K562 (cell line): ENCODE results near the gene SLC2A8. TPM values are rescaled to one million over a fixed set of nuclear protein-coding genes. Genes with fewer than 3 reads are reported as not detected.

Source experiments
- ATAC-seq: fragments of 200-7000 bp; cut with Tn5 transposase; 3 replicates; pipeline ENCODE4 v1.9.1; 2020; ENCODE audit warnings: moderate library complexity
- BruUV-seq: library from RNA; stranded (reverse); fragments of 400-500 nt; replicated peaks from 2 replicates; lab custom pipeline; 2021; lab: Mats Ljungman, UMichigan
- CTCF ChIA-PET: fragments of 300-600 bp; formaldehyde crosslinking; extraction: SDS; loops from one replicate; lab custom pipeline; 2021; ENCODE audit warnings: low intra/inter-chr PET ratio; lab: Yijun Ruan, JAX
- POLR2A ChIA-PET: fragments of 300-600, 350-650 bp; sonication (Branson Sonifier 250); formaldehyde crosslinking; extraction: SDS; loops from one replicate; lab custom pipeline; 2021; ENCODE audit warnings: antibody characterized with exemption, inconsistent platforms; lab: Yijun Ruan, JAX
- DNase-seq, 4 experiments: peaks; one replicate each; pipeline versions ENCODE4 v3.0.0 to v3.0.0-alpha.2; 2011 to 2018; ENCODE audit warnings: low spot score in 3 of 4, mixed read lengths in 3 of 4; ENCODE audit errors: extremely low read depth in 1 of 4
- FAIRE-seq: peaks from 2 replicates; lab custom pipeline; 2011; peaks lifted over from hg19 to GRCh38; lab: Jason Lieb, UNC
- H2AFZ ChIP-seq: 2 replicates; pipeline ENCODE4 v1.6.0; 2011; ENCODE audit warnings: low read depth, low read length, control low read depth, inconsistent platforms
- H3K27ac ChIP-seq: fragments of 200-600 bp; 3 replicates; pipeline ENCODE4 v1.8.0; 2011; ENCODE audit warnings: low read depth, mild to moderate bottlenecking, control low read depth, inconsistent platforms, low read length, moderate library complexity, mixed read lengths; ENCODE audit errors: extremely low read depth
- H3K27me3 ChIP-seq, 2 experiments: fragments of 300-600 bp in 1 of 2; 2 replicates in 1 of 2; 3 replicates in 1 of 2; pipeline versions ENCODE4 v1.6.0 to v1.8.0; 2011; ENCODE audit warnings: inconsistent platforms in 2 of 2, low read length in 2 of 2, mild to moderate bottlenecking in 1 of 2, mixed read lengths in 1 of 2, moderate library complexity in 1 of 2; ENCODE audit not compliant: control insufficient read depth in 2 of 2, insufficient read depth in 2 of 2
- H3K36me3 ChIP-seq: fragments of 300-600 bp; 3 replicates; pipeline ENCODE4 v1.8.0; 2011; ENCODE audit warnings: mild to moderate bottlenecking, low read length, inconsistent platforms; ENCODE audit not compliant: control insufficient read depth, insufficient read depth
- H3K4me1 ChIP-seq, 2 experiments: fragments of 200-600 bp in 1 of 2; replicated peaks in 1 of 2; 2 replicates in 1 of 2; 3 replicates in 1 of 2; pipeline versions ENCODE4 v1.5.1 to v1.8.0; 2011; ENCODE audit warnings: inconsistent platforms in 2 of 2, low read length in 2 of 2, mild to moderate bottlenecking in 1 of 2, mixed read lengths in 1 of 2, moderate library complexity in 1 of 2; ENCODE audit not compliant: control insufficient read depth in 2 of 2, insufficient read depth in 2 of 2
- H3K4me2 ChIP-seq: 2 replicates; pipeline ENCODE4 v1.6.1; 2011; ENCODE audit warnings: low read length, control low read depth, inconsistent platforms, mixed read lengths; ENCODE audit not compliant: insufficient read depth
- H3K4me3 ChIP-seq: fragments of 200-600 bp; sonication (generic), shearing (Covaris generic); 2 replicates; pipeline ENCODE4 v1.5.1; 2016; ENCODE audit warnings: control low read depth, inconsistent platforms
- H3K79me2 ChIP-seq: fragments of 200-600 bp; 3 replicates; pipeline ENCODE4 v1.8.0; 2011; ENCODE audit warnings: low read length, inconsistent platforms; ENCODE audit not compliant: control insufficient read depth, insufficient read depth
- H3K9ac ChIP-seq, 2 experiments: 2 replicates each; pipeline versions ENCODE4 v1.6.0 to v1.6.1; 2011; ENCODE audit warnings: low read depth in 2 of 2, low read length in 2 of 2, control low read depth in 1 of 2, inconsistent platforms in 1 of 2, mild to moderate bottlenecking in 1 of 2, mixed read lengths in 1 of 2; ENCODE audit not compliant: insufficient read depth in 1 of 2
- H3K9me1 ChIP-seq: one replicate; pipeline ENCODE4 v1.6.0; 2011; ENCODE audit warnings: inconsistent platforms, mild to moderate bottlenecking, low read length, moderate library complexity; ENCODE audit not compliant: control insufficient read depth, insufficient read depth
- H3K9me3 ChIP-seq: replicated peaks from 2 replicates; pipeline ENCODE4 v1.5.1; 2011; ENCODE audit warnings: low read depth, low read length, inconsistent platforms; ENCODE audit not compliant: control insufficient read depth, insufficient read depth
- H4K20me1 ChIP-seq: replicated peaks from 2 replicates; pipeline ENCODE4 v1.6.1; 2011; ENCODE audit warnings: low read length, inconsistent platforms, mixed read lengths; ENCODE audit not compliant: control insufficient read depth, insufficient read depth
- CTCF ChIP-seq, 3 experiments: IDR thresholded peaks in 2 of 3; conservative IDR thresholded peaks in 1 of 3; 2 replicates each; pipeline ENCODE4 v1.5.1; 2011 to 2012; ENCODE audit warnings: low read length in 3 of 3, mild to moderate bottlenecking in 3 of 3, control low read depth in 2 of 3, improper control_type of control experiment in 1 of 3, inconsistent platforms in 1 of 3, low read depth in 1 of 3, mixed read lengths in 1 of 3, moderate library complexity in 1 of 3; ENCODE audit not compliant: insufficient read depth in 2 of 3
- ETS2 ChIP-seq: IDR thresholded peaks from 2 replicates; pipeline ENCODE4 v1.6.1; 2016; ENCODE audit warnings: borderline replicate concordance, missing genetic modification characterization, mild to moderate bottlenecking, moderate library complexity, missing compliant biosample characterization; ENCODE audit not compliant: poor library complexity, severe bottlenecking
- FOS ChIP-seq: IDR thresholded peaks from 3 replicates; pipeline ENCODE4 v1.6.1; 2011; ENCODE audit not compliant: insufficient read length; ENCODE audit errors: extremely low read depth
- MXI1 ChIP-seq: IDR thresholded peaks from 2 replicates; pipeline ENCODE4 v1.6.1; 2011; ENCODE audit warnings: low read depth, mild to moderate bottlenecking, improper control_type of control experiment, low read length
- TEAD2 ChIP-seq: fragments of 450-650 bp; IDR thresholded peaks from 2 replicates; pipeline ENCODE4 v1.6.1; 2016; ENCODE audit warnings: missing genetic modification characterization, control low read depth, missing compliant biosample characterization
- TOE1 ChIP-seq, 2 experiments: fragments of 450-650 bp in 1 of 2; sonication (generic) in 1 of 2; formaldehyde crosslinking in 1 of 2; IDR thresholded peaks; 2 replicates each; pipeline versions ENCODE4 v1.7.1 to v1.8.0; 2016 to 2022; ENCODE audit warnings: borderline replicate concordance in 2 of 2, mild to moderate bottlenecking in 2 of 2, antibody characterized with exemption in 1 of 2, inconsistent platforms in 1 of 2, low read depth in 1 of 2, missing genetic modification reagents in 1 of 2, moderate library complexity in 1 of 2
- ZC3H8 ChIP-seq: fragments of 450-650 bp; IDR thresholded peaks from 2 replicates; pipeline ENCODE4 v1.6.1; 2017
- ZNF589 ChIP-seq: fragments of 200-800 bp; sonication (Bioruptor generic); IDR thresholded peaks from 2 replicates; pipeline ENCODE4 v1.6.1; 2016; ENCODE audit warnings: low read depth, missing genetic modification characterization, missing compliant biosample characterization
- ZNF77 ChIP-seq: fragments of 250-450 bp; sonication (Bioruptor Pico); IDR thresholded peaks from 2 replicates; pipeline ENCODE4 v1.5.0; 2020
- whole genome bisulfite sequencing: fragments of 100-300 bp; shearing (Covaris generic); methylation state at CpG from one replicate; pipeline ENCODE4 v1.1.6; 2016; ENCODE audit warnings: low coverage, mixed read lengths; ENCODE audit not compliant: insufficient coverage; ENCODE audit errors: missing lambda C conversion rate; 5-methylcytosine and 5-hydroxymethylcytosine counted together
- in situ Hi-C: fragments of 300-500 bp; cut with MboI; formaldehyde crosslinking; loops from 4 replicates; pipeline ENCODE4 v1.15.0; 2018; ENCODE audit warnings: inconsistent platforms, mixed read lengths
- intact Hi-C: fragments of 100-400 bp; cut with micrococcal nuclease; formaldehyde crosslinking; loops from 2 replicates; pipeline ENCODE4 v1.14.2; 2022
- polyA plus RNA-seq, 8 experiments: library from polyadenylated mRNA; depleted of rRNA in 4 of 8; stranded (reverse) in 5 of 8; unstranded in 3 of 8; fragments of >200 nt; fragmentation: Nextera tagmentation in 2 of 8; fragmentation: Illumina TruSeq in 1 of 8; extraction: Ambion mirVana in 2 of 8; extraction: Trizol in 1 of 8; gene quantifications; 2 replicates each; pipeline versions ENCODE4 v1.2.1 to v1.2.3, GENCODE V29; 2011 to 2014; ENCODE audit warnings: inconsistent platforms in 1 of 8, missing spikeins in 1 of 8
- total RNA-seq, 7 experiments: library from RNA; depleted of rRNA in 6 of 7; stranded (reverse); fragments of >200 nt in 6 of 7; fragmentation: Illumina TruSeq in 2 of 7; extraction: Trizol in 2 of 7; gene quantifications; 2 replicates each; pipeline versions ENCODE4 v1.2.1 to v1.2.3, GENCODE V29; 2011 to 2021; ENCODE audit warnings: low replicate concordance in 1 of 7

Gene SLC2A8
- total and polyA plus RNA-seq, 9 of the 15 experiments (the other 6 are each of a cell fraction or from before 2014, with no cell fraction given): 0.13 to 12.9 (median 5.2) TPM

GRCh38 chr9:127384901-127385300 lies 12.1 kb upstream of the SLC2A8 start:
- Histone ChIP-seq H3K9me1 (no peaks in the 10 kb centered on the region), H3K4me3 (no peak overlapping the region), H3K9ac (no peak overlapping the region), H3K36me3 (no peaks in the 10 kb centered on the region), H3K27ac (no peak overlapping the region), H2AFZ (no peak overlapping the region), H3K4me2 (no peak overlapping the region), H3K9me3 (no peaks in the 10 kb centered on the region), H3K27me3 (peaks cover 29 to 37% of the 10 kb centered on the region in 2 experiments; a peak in 4 of 5 replicates), H3K79me2 (no peaks in the 10 kb centered on the region), H3K4me1 (no peaks in the 10 kb centered on the region), H4K20me1 (peaks cover 4% of the 10 kb centered on the region; the same call in 1 of the 2 replicates)
- BruUV-seq: no TSS peak
- POLR2A ChIA-PET: interaction anchor here (0.5 kb wide), 1 partner anchor 666 kb away, joined by 3 read pairs; no protein-coding TSS in a partner anchor
- CTCF ChIA-PET: no interaction called here
- intact Hi-C loops: no loop called here
- 3% methylated on average over 13 of the region's 13 CpGs for WGBS
- DNase-seq (peak in 2 of 4 experiments; percentile 18 to 20), FAIRE-seq (no peak), ATAC-seq (peak; percentile 67)
- in situ Hi-C loops: no loop called here
- TF ChIP-seq ZNF589 (no peak), CTCF (IDR thresholded peaks at IDR 0.05 in 2 of 3, conservative IDR thresholded peaks at IDR 0.05 in 1 of 3; ENCODE audit: insufficient read depth in 2 of 3, low read depth in 1 of 3, low read length in 3 of 3) (peak; percentile 29 to 59 (median 44); a peak in 4 of 6 replicates)

GRCh38 chr9:127386249-127386648 lies 10.7 kb upstream of the SLC2A8 start:
- Histone ChIP-seq H3K4me3 (no peak overlapping the region), H3K36me3 (no peaks in the 10 kb centered on the region), H3K79me2 (no peaks in the 10 kb centered on the region), H3K4me2 (no peak overlapping the region), H3K27me3 (peaks cover 29 to 37% of the 10 kb centered on the region in 2 experiments; a peak in 4 of 5 replicates), H3K9ac (no peak overlapping the region), H4K20me1 (peaks cover 4% of the 10 kb centered on the region; the same call in 1 of the 2 replicates), H3K9me3 (no peaks in the 10 kb centered on the region), H3K4me1 (peaks cover 0 to 4% of the 10 kb centered on the region in 2 experiments; a peak in 1 of 5 replicates), H2AFZ (no peak overlapping the region), H3K27ac (no peak overlapping the region), H3K9me1 (no peaks in the 10 kb centered on the region)
- ATAC-seq (no peak), FAIRE-seq (no peak), DNase-seq (no peak)
- ChIA-PET POLR2A (no interaction called here), CTCF (no interaction called here)
- in situ Hi-C loops: no loop called here
- intact Hi-C loops: no loop called here
- BruUV-seq: no TSS peak
- WGBS: 0% methylated on average over 4 of the region's 4 CpGs
- TF ChIP-seq MXI1 (no peak), ETS2 (tag) (no peak), FOS (no peak), ZNF77 (CRISPR knock-in tag) (no peak), TEAD2 (tag) (no peak), TOE1 (IDR thresholded peaks at IDR 0.05; ENCODE audit: borderline replicate concordance) (no peak), TOE1 (CRISPR knock-in tag; IDR thresholded peaks at IDR 0.05; ENCODE audit: borderline replicate concordance, low read depth) (no peak), ZC3H8 (no peak)
